ENCODE data around the gene CDC42BPG.

DNA sequence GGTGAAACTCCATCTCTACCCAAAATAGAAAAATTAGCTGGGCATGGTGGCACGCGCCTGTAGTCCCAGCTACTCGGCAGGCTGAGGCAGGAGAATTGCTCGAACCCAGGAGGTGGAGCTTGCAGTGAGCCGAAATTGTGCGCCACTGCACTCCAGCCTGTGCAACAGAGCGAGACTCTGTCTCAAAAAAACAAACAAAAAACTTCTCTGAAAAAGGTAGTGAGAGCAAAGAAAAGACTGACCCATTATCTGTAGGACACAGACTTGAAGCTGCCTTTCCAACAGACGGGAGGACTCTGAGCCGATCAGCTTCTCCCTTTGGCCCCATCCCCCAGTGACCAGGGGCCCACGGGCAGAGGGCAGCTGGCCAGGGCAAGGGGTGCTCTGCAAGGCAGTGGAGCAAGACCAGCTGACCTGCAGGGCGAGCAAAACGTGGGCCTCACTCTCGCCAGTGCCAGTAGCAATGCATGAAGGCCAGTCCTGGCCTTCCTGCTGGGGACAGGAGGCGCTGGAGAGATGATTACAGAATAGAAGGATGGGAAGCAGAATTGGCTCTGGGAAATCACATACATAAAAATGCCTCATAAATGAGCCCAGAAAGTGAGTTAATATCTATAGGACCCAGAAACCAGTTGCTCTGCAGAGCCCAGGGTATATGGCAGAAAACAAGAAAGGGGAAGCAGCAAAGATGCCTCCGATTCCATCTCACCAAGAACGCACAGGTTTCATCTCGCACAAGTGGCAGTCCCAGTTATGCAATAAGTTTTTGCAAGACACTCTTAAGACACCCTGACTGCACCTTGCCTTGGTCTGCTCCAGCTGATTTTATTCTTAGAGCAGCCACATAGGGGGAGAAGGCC lies 31.1 kb upstream of the CDC42BPG start:
- TF ChIP-seq GATA2 (IDR thresholded peaks at IDR 0.05; ENCODE audit: low read depth, low read length) (no peak), GATA3 (IDR thresholded peaks at IDR 0.05; ENCODE audit: low read depth, low read length) (no peak)

All from SH-SY5Y (cell line).